HPDE6-E6E7 (cell line): ENCODE measurements around the gene TMEM181.
"Not testable (repeated sequence)": the region's sequence is repeated elsewhere in the genome, so short reads cannot be mapped to it uniquely, and the experiment has no call there.

Source experiments
- DNase-seq: peaks from one replicate; pipeline ENCODE4 v3.0.0; 2011; ENCODE audit warnings: missing footprints; ENCODE audit errors: extremely low spot score

The TMEM181 gene

DNA sequence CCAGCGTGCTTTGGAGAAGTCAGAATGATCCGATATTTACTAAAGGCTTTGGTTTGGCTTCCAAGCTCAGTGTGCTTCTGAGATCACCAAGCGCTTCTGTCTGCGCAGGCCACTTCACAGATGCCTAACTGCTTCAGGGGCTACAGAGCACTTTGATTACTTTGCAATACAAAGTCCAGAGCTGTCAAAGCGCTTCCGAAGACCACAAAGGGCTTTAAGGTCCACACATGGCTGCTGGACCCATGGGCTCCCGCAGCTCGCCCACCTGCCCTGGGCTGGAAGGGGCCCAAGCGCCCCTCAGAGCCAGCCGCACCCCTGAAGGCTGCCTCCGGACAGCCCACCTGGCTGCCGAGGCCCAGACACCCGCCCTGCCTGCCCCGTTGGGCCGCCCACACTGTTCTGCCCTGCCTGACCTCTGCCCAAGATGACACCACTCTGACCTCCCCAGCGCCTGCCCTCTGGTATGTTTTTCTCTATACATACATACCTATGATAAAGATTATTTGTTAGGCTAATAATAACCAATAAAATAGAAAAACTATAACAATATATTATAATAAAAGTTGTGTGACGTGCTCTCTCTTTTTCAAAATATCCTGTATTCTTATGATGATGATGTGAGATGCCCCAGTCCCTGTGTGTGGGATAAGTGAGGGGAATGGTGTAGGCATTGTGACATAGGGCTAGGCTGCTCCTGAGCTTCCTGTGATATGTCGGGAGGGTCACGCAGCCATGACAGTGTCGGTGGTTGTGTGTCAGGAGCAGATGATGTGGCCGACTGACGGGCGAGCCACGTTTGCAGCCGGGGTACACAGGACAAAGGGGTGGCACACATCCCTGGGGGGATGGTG is 62.0 kb downstream of the TMEM181 start:
- no peak for DNase-seq

- no peak for DNase-seq
Observed at GRCh38 chr6:158622545-158623190, 62.8 kb downstream of the TMEM181 start.

GRCh38 chr6:158624684-158625682 is 65.1 kb downstream of the TMEM181 start:
- DNase-seq = no peak

DNA sequence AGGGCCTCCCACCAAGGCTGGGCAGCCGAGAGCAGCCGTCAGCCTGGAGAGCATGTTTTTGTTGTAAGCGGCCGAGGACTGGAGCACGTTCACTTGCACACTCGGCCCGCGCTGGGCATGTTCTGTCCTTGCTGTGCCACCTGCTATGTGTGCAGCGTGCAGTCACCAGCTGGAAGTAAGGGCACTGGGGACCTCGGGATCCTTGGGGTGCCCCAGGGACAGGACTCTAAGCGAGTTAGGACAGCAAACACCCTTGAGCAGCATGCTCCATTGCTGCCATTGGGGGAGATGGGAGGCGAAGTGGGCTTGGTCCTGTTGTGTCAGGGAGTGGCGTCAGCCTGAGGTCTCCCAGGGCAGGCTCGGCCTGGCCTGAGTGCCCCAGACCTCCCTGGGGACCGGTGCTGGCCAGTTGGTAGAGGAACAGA is 66.0 kb downstream of the TMEM181 start:
- DNase-seq = no peak

DNA sequence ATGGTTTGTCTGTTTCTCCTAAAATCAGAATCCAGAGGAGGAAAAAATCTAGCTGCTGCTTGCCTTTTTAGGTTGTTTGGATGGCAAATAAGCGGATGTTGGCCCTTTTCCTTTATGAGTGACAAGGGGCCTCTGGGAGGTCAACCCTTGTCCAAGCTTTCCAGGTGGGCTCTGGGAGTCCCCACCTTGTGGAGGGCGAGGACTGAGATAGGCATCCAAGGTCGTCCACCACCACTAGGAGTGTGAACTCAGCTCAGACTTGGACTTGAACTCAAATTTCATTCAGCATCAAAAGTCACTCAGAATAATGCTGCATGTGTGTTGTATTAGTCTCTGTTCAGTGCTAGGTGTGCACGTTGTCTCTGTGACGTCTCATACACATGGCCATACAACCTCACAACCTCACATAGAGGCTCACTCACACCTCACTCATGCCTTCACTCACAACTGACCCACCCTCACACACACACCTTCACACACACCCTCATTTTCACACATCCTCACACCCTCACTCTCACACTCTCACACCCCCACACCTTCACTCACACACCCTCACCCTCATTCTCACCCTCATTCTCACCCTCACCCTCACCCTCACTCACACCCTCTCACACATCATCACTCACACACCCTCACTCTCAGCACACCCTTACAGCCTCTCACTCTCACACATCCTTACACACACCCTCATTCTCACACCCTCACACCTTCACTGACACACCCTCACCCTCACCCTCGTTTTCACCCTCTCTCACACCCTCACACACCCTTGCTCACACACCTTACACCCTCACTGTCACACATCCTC is 66.7 kb downstream of the TMEM181 start:
- DNase-seq = no peak

- no peak for DNase-seq
Observed at GRCh38 chr6:158627168-158627939, 67.5 kb downstream of the TMEM181 start.

GRCh38 chr6:158627940-158628211 is 68.0 kb downstream of the TMEM181 start:
- no peak for DNase-seq

DNA sequence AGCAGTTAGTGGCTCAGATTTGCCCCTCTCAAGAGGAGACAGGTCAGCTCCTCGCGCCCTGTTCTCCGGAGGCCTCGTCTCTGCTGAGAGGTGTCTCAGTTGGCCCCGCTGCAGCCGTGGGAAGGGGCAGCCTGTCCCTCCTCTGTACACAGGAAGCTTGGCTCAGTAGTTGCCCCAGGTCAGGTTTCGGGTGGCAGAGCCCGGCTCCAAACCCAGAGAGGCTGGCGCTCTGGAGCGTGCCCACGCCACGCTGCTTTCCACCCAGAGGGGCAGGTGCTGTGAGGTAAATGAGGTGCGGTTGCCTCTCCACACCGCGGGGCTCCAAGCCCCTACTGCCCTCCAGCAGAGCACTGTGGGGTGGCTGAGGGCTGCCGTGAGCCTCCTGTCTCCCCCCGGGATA is 68.7 kb downstream of the TMEM181 start:
- no peak for DNase-seq

GRCh38 chr6:158629367-158630221 is 69.7 kb downstream of the TMEM181 start:
- no peak for DNase-seq

GRCh38 chr6:158630938-158631616 is 71.2 kb downstream of the TMEM181 start:
- no peak for DNase-seq

- no peak for DNase-seq
Observed at GRCh38 chr6:158631678-158632537, 72.0 kb downstream of the TMEM181 start.

GRCh38 chr6:158632538-158633119 is 72.7 kb downstream of the TMEM181 start:
- DNase-seq = not testable (repeated sequence)

DNA sequence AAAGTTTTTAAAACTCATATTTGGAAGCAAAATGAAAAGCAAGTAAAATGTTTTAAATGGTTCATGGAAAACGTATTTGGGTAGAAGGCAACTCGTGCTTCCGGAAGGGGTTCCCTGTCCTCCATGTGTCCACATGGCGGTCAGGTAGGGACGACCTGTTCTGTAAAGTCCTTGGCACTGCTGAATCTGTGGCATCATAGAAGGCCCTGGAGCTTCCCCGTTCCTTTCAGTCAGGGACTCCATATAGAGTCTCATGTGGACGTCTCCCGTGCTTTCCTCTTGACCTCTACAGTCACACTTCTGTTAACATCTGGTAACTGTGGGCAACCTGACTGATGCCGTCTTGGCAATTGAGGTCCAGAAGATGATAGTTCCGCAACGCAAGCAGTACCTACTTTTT is 73.2 kb downstream of the TMEM181 start:
- no peak for DNase-seq

DNA sequence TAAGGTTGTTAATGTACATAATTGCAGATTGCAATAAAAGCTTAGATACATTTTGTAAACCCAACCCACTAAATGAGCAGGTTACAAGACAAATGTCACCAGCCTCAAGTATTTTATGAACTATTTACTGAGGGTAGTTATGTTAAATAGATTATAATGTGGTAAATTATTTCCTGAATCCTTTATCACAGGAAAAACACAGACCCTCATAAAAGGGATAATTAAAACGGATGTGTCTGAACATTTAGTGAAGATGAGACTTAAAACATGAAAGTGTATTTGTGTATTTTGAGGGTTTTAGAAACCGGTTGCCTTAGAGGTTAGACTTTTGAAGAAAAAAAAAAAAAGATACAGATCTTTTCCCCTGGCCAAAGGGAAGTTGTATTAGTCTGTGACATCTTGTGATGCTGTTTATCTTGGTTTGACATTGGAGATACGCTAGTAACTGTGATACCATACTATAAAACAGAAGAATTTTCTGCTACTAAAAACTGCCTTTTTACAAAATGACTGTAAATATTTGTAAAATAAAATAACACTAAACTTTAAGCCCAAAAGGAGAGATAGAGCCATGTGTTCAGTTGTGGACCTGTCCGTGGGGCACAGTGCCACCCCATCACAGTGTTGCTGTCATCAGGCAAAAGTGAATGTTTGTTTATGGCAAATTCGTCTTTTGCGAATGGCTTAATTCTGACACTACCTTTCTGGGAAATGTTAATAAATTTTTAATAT is 75.0 kb downstream of the TMEM181 start:
- DNase-seq = no peak

GRCh38 chr6:158635427-158636073 is 75.7 kb downstream of the TMEM181 start:
- DNase-seq = no peak

GRCh38 chr6:158636778-158637177 is 76.9 kb downstream of the TMEM181 start:
- DNase-seq = no peak
